Measurements from ENCODE around the gene FHOD3. TPM values are rescaled to one million over a fixed set of nuclear protein-coding genes. Genes with fewer than 3 reads are reported as not detected.

The FHOD3 gene
- total RNA-seq, 6 experiments from 2014 or later: 0.44 to 1.2 (median 0.62) TPM

DNA sequence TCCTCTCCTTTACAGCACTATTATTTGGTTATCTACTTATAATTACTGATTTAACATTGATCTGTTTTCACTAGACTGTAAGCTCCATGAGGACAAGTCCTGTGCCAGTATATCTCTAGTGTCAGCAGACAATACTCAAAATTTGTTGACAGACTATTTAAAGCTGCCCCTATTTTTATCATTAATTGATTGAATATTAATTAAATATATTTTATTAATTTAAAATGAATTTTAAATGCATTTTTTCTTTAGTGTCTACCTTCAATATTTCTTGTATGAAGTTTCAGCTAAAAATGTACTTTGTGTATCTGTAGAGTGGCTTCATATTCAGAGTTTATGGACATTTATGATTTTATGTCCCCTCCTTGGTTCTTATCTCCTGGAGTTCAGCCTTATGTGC, 26.4 kb upstream of the FHOD3 start:
- Histone ChIP-seq H3K4me3 (no peak overlapping the region), H3K27me3 (no peaks in the 10 kb centered on the region), H3K9me3 (no peaks in the 10 kb centered on the region), H3K36me3 (peaks cover 0 to 8% (median 5%) of the 10 kb centered on the region in 4 donors), H3K27ac (no peak overlapping the region), H3K4me1 (no peaks in the 10 kb centered on the region)
- ATAC-seq (no peak), DNase-seq (no peak)
- intact Hi-C loops (cut with DNase I): no loop called here
- TF ChIP-seq CTCF (IDR thresholded peaks at IDR 0.05): no peak
- no peak for TF ChIP-seq POLR2A (IDR thresholded peaks at IDR 0.05)

DNA sequence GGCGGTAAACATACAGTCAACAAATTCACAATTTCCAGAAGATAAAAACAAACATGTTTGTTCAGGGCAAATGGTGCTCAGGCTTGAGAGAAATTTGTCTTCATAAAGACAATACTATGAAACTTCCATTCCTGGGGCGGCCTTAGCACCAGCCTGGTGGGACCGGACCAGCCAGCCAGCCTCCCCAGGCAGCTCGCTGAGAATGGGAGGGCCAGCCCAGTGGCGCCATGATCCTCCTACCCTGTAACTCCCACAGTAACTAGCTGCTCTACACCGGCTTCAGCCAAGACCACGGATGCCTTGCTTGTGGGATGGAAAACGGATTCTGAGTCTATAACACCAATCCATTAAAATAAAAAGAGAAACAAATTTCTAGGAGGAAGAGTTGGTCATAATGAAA, 24.2 kb upstream of the FHOD3 start:
- intact Hi-C loops (cut with DNase I): no loop called here
- WGBS (ENCODE audit: insufficient coverage, low coverage, low lambda C conversion rate, missing lambda C conversion rate): 87% methylated on average over 4 of the region's 8 CpGs
- no peak for DNase-seq

GRCh38 chr18:36274083-36274715, 23.3 kb upstream of the FHOD3 start:
- no peaks in the 10 kb centered on the region for H3K9me3 ChIP-seq
- DNase-seq: no peak
- peaks cover 0 to 6% (median 3%) of the 10 kb centered on the region in 4 donors for H3K36me3 ChIP-seq
- H3K4me3 ChIP-seq: no peak overlapping the region
- no peak for TF ChIP-seq POLR2A (IDR thresholded peaks at IDR 0.05)
- no peak for TF ChIP-seq CTCF (IDR thresholded peaks at IDR 0.05)
- H3K4me1 ChIP-seq: no peaks in the 10 kb centered on the region
- WGBS (ENCODE audit: insufficient coverage, low coverage, low lambda C conversion rate, missing lambda C conversion rate): 87% methylated on average over 4 of the region's 8 CpGs
- no peak overlapping the region for H3K27ac ChIP-seq
- ATAC-seq: peak in 1 of 4 donors; percentile 14
- H3K27me3 ChIP-seq: no peaks in the 10 kb centered on the region
- intact Hi-C loops (cut with DNase I): no loop called here

More for the DNA sequence above, 24.2 kb upstream of the FHOD3 start:
- Histone ChIP-seq H3K27me3 (no peaks in the 10 kb centered on the region), H3K4me3 (no peak overlapping the region), H3K27ac (no peak overlapping the region), H3K4me1 (no peaks in the 10 kb centered on the region), H3K36me3 (peaks cover 0 to 7% (median 3%) of the 10 kb centered on the region in 4 donors), H3K9me3 (no peaks in the 10 kb centered on the region)
- no peak for ATAC-seq
- TF ChIP-seq POLR2A (IDR thresholded peaks at IDR 0.05) (no peak), CTCF (IDR thresholded peaks at IDR 0.05) (no peak)

GRCh38 chr18:36275561-36275960, 22.0 kb upstream of the FHOD3 start:
- Histone ChIP-seq H3K36me3 (no peaks in the 10 kb centered on the region), H3K4me1 (no peaks in the 10 kb centered on the region), H3K4me3 (no peak overlapping the region), H3K27ac (no peak overlapping the region), H3K9me3 (no peaks in the 10 kb centered on the region), H3K27me3 (no peaks in the 10 kb centered on the region)
- ATAC-seq (no peak), DNase-seq (no peak)
- intact Hi-C loops (cut with DNase I): no loop called here
- TF ChIP-seq CTCF (IDR thresholded peaks at IDR 0.05) (no peak), POLR2A (IDR thresholded peaks at IDR 0.05) (no peak)
- WGBS (ENCODE audit: insufficient coverage, low coverage, low lambda C conversion rate, missing lambda C conversion rate): 100% methylated on average over 1 of the region's 1 CpG

DNA sequence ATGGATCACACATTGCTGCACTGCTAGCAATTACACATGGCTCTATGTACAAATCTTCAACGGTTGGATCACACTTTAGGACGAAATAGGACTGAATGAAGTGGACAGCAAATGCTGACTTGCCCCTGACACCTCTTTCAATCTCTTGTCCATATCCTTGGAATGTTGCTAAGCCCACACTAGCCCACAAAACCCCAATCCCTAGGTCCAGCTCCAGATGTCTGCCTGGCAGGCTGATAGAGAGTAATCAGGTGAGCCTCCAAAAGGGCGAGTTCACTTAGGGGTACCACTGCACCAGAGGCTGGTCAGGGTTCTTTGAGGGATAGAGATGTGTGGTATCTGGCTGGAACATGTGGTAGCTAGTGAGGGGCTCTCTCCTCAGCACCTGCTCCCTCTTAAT, 18.5 kb upstream of the FHOD3 start:
- ATAC-seq (no peak), DNase-seq (no peak)
- Histone ChIP-seq H3K4me1 (no peaks in the 10 kb centered on the region), H3K4me3 (no peak overlapping the region), H3K9me3 (no peaks in the 10 kb centered on the region), H3K27me3 (no peaks in the 10 kb centered on the region), H3K27ac (no peak overlapping the region), H3K36me3 (no peaks in the 10 kb centered on the region)
- WGBS (ENCODE audit: insufficient coverage, low coverage, low lambda C conversion rate, missing lambda C conversion rate): 72% methylated on average over 2 of the region's 3 CpGs
- intact Hi-C loops (cut with DNase I): no loop called here
- no peak for TF ChIP-seq CTCF (IDR thresholded peaks at IDR 0.05)
- TF ChIP-seq POLR2A (IDR thresholded peaks at IDR 0.05): no peak
